ENCODE results near the gene C9orf78. TPM values are rescaled to one million over a fixed set of nuclear protein-coding genes. Genes with fewer than 3 reads are reported as not detected.
A peak's percentile ranks its signal among the peaks of the same experiment; 100 is the strongest.

The C9orf78 gene
- total RNA-seq, 1 donor from 2014 or later: 64.5 TPM

GRCh38 chr9:129845373-129845772 lies 10.3 kb upstream of the C9orf78 start:
- no peak for DNase-seq (ENCODE audit: low read depth)

- DNase-seq (ENCODE audit: low read depth): no peak
Observed at GRCh38 chr9:129841071-129841470, 6.0 kb upstream of the C9orf78 start.

GRCh38 chr9:129840034-129840433 lies 5.0 kb upstream of the C9orf78 start:
- no peak for DNase-seq (ENCODE audit: low read depth)

GRCh38 chr9:129839324-129840023 lies 4.4 kb upstream of the C9orf78 start:
- DNase-seq (ENCODE audit: low read depth): no peak

GRCh38 chr9:129838707-129839259 lies 3.7 kb upstream of the C9orf78 start:
- DNase-seq (ENCODE audit: low read depth): peak; percentile 24

GRCh38 chr9:129836311-129837007 lies 1.4 kb upstream of the C9orf78 start:
- DNase-seq (ENCODE audit: low read depth): no peak

GRCh38 chr9:129835860-129836223 lies 767 bp upstream of the C9orf78 start:
- DNase-seq (ENCODE audit: low read depth): peak; percentile 9

GRCh38 chr9:129834489-129835127 lies 467 bp downstream of the C9orf78 start:
- peak; percentile 27 for DNase-seq (ENCODE audit: low read depth)

GRCh38 chr9:129832982-129833381 lies 2.1 kb downstream of the C9orf78 start:
- peak; percentile 14 for DNase-seq (ENCODE audit: low read depth)

GRCh38 chr9:129828969-129829368 lies 6.1 kb downstream of the C9orf78 start:
- no peak for DNase-seq (ENCODE audit: low read depth)

GRCh38 chr9:129828051-129828450 lies 7.0 kb downstream of the C9orf78 start:
- DNase-seq (ENCODE audit: low read depth): no peak

- no peak for DNase-seq (ENCODE audit: low read depth)
Observed at GRCh38 chr9:129826759-129827158, 8.3 kb downstream of the C9orf78 start.

GRCh38 chr9:129826344-129826743 lies 8.7 kb downstream of the C9orf78 start:
- DNase-seq (ENCODE audit: low read depth): no peak

- peak; percentile 89 for DNase-seq (ENCODE audit: low read depth)
Observed at GRCh38 chr9:129823935-129824601, 11.0 kb downstream of the C9orf78 start, which contains the start of gene TOR1A. Gene TOR1A, minus strand, starts transcription at chr9:129824136. Its CDS starts 51 bp downstream, at chr9:129824085.

- DNase-seq (ENCODE audit: low read depth): no peak
Observed at GRCh38 chr9:129823542-129823934, 11.5 kb downstream of the C9orf78 start.

GRCh38 chr9:129822898-129823541 lies 12.1 kb downstream of the C9orf78 start:
- peak; percentile 30 for DNase-seq (ENCODE audit: low read depth)

- no peak for DNase-seq (ENCODE audit: low read depth)
Observed at GRCh38 chr9:129816501-129817435, 18.3 kb downstream of the C9orf78 start.

- no peak for DNase-seq (ENCODE audit: low read depth)
Observed at GRCh38 chr9:129815278-129815677, 19.8 kb downstream of the C9orf78 start.

GRCh38 chr9:129814432-129815223 lies 20.4 kb downstream of the C9orf78 start:
- DNase-seq (ENCODE audit: low read depth): no peak

Data from renal cortical epithelial cell (primary cell).